ENCODE data around the gene NOS3. TPM values are rescaled to one million over a fixed set of nuclear protein-coding genes. Genes with fewer than 3 reads are reported as not detected.

NOS3 gene
- total and polyA plus RNA-seq, 2 donors (not counting 3 experiments of a cell fraction or from before 2014, with no cell fraction given), result 82.8 to 95.1 TPM

DNA sequence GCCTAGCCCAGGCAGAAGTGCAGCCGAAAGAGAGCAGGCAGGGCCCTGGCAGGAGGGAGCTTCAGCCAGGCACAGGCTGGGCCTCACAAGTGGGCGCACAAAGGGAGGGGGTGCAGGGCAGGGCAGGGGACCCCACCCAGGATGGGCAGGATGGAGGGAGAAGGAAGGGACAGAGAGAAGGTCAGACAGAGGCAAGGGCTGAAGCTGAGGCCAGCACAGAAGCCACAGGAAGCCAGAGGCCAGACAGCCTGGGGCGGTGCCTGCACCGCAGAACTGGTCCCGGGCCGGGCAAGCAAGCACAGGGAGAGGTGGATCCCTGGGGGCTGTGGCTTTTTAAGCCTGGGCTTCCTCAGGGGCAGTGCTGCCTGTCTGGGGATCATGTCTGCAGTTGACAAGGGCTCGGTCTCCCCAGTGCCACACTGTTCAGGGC is 16.7 kb downstream of the NOS3 start:
- ChIA-PET POLR2A (interaction anchor here (1.2 kb wide), 1 partner anchor 13 kb away, joined by 8 read pairs; no protein-coding TSS in a partner anchor), CTCF (interaction anchor here (0.9 to 9.4 kb wide), 16 partner anchors 10 to 225 kb away, joined by 3 to 107 read pairs (median 6); partner anchors contain the start of genes ABCB8, ATG9B and CHPF2)
- DNase-seq (ENCODE audit: low read depth, low spot score) (peak; percentile 35), FAIRE-seq (peak; percentile 62)
- Histone ChIP-seq H3K79me2 (ENCODE audit: control insufficient read depth, insufficient read depth, low read length) (no peaks in the 10 kb centered on the region), H3K4me1 (ENCODE audit: control insufficient read depth, extremely low read depth, insufficient read depth, low read length) (peaks cover 55% of the 10 kb centered on the region), H3K27ac (ENCODE audit: insufficient read depth, low read depth, low read length) (peak overlapping the region; percentile 23), H3K9me1 (replicated peaks; ENCODE audit: control insufficient read depth, extremely low read depth, insufficient read depth, low read length) (no peaks in the 10 kb centered on the region), H3K4me2 (ENCODE audit: insufficient read depth, low read length) (peak overlapping the region; percentile 4), H3K27me3 (ENCODE audit: control insufficient read depth in 2 of 2, insufficient read depth in 2 of 2, low read length in 2 of 2) (no peaks in the 10 kb centered on the region), H3K4me3 (replicated peaks in 1 of 3; ENCODE audit: insufficient read depth in 1 of 3, low read depth in 1 of 3, low read length in 3 of 3) (no peak overlapping the region), H3K9me3 (replicated peaks; ENCODE audit: control insufficient read depth, insufficient read depth, low read length) (no peaks in the 10 kb centered on the region), H3K36me3 (ENCODE audit: control insufficient read depth in 2 of 2, extremely low read depth in 1 of 2, insufficient read depth in 2 of 2, low read length in 2 of 2) (peaks cover 0 to 17% of the 10 kb centered on the region in 2 experiments), H3K9ac (replicated peaks; ENCODE audit: extremely low read depth, insufficient read depth, low read length) (no peak overlapping the region), H2AFZ (ENCODE audit: low read depth, low read length) (no peak overlapping the region), H4K20me1 (replicated peaks; ENCODE audit: control insufficient read depth, extremely low read depth, insufficient read depth, low read length) (no peaks in the 10 kb centered on the region)
- TF ChIP-seq FOS (IDR thresholded peaks at IDR 0.05; ENCODE audit: borderline replicate concordance, insufficient read depth, low read length) (no peak), POLR2AphosphoS5 (IDR thresholded peaks at IDR 0.05; ENCODE audit: insufficient read depth, low read depth, low read length) (no peak), GATA2 (IDR thresholded peaks at IDR 0.05; ENCODE audit: insufficient read depth, insufficient read length, low read depth, low read length) (no peak)
- dilution Hi-C loops (cut with MboI; ENCODE audit: extremely low pct_ligation_motif_present, low sequenced_read_pairs), result no loop called here
- BruUV-seq (replicated peaks), result no TSS peak
- intact Hi-C loops (cut with micrococcal nuclease), result no loop called here

DNA sequence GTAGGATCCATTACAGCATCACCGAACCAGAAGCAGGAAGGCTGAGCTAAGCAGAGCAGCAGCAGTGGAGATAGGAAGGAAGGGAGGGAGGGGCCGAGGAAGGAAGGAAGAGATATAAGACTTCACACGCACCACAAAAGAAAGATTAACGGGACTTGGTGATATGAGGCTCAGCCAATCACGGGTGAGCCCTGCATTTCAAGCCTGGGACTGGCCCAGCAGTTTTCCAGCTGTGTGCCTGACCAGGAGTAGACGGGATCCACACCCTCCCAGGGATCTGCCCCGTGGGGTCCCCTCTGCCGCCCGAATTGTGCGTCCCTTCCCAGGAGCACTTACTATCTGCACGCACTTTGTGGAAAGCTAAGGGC is 17.3 kb downstream of the NOS3 start:
- no TSS peak for BruUV-seq (replicated peaks)
- peak overlapping the region; percentile 23 for H3K27ac ChIP-seq (ENCODE audit: insufficient read depth, low read depth, low read length)
- peaks cover 0 to 22% of the 10 kb centered on the region in 2 experiments for H3K36me3 ChIP-seq (ENCODE audit: control insufficient read depth in 2 of 2, extremely low read depth in 1 of 2, insufficient read depth in 2 of 2, low read length in 2 of 2)
- peaks cover 50% of the 10 kb centered on the region for H3K4me1 ChIP-seq (ENCODE audit: control insufficient read depth, extremely low read depth, insufficient read depth, low read length)
- intact Hi-C loops (cut with micrococcal nuclease) (loop anchor here (1.0 kb wide), 5 partner anchors 14 to 103 kb away; partner anchors contain the start of gene ABCB8), dilution Hi-C loops (cut with MboI; ENCODE audit: extremely low pct_ligation_motif_present, low sequenced_read_pairs) (no loop called here)
- no peak overlapping the region for H3K9ac ChIP-seq (replicated peaks; ENCODE audit: extremely low read depth, insufficient read depth, low read length)
- H4K20me1 ChIP-seq (replicated peaks; ENCODE audit: control insufficient read depth, extremely low read depth, insufficient read depth, low read length), result no peaks in the 10 kb centered on the region
- DNase-seq (ENCODE audit: low read depth, low spot score) (peak; percentile 82), FAIRE-seq (peak; percentile 97)
- H2AFZ ChIP-seq (ENCODE audit: low read depth, low read length), result no peak overlapping the region
- H3K79me2 ChIP-seq (ENCODE audit: control insufficient read depth, insufficient read depth, low read length), result no peaks in the 10 kb centered on the region
- POLR2A ChIA-PET, result interaction anchor here (0.8 to 1.2 kb wide), 2 partner anchors 13 to 16 kb away, joined by 3 to 8 read pairs; no protein-coding TSS in a partner anchor
- H3K27me3 ChIP-seq (ENCODE audit: control insufficient read depth in 2 of 2, insufficient read depth in 2 of 2, low read length in 2 of 2), result no peaks in the 10 kb centered on the region
- peak overlapping the region; percentile 4 for H3K4me2 ChIP-seq (ENCODE audit: insufficient read depth, low read length)
- no peaks in the 10 kb centered on the region for H3K9me1 ChIP-seq (replicated peaks; ENCODE audit: control insufficient read depth, extremely low read depth, insufficient read depth, low read length)
- no peak overlapping the region for H3K4me3 ChIP-seq (replicated peaks in 1 of 3; ENCODE audit: insufficient read depth in 1 of 3, low read depth in 1 of 3, low read length in 3 of 3)
- TF ChIP-seq POLR2AphosphoS5 (IDR thresholded peaks at IDR 0.05; ENCODE audit: insufficient read depth, low read depth, low read length) (peak; percentile 77), GATA2 (IDR thresholded peaks at IDR 0.05; ENCODE audit: insufficient read depth, insufficient read length, low read depth, low read length) (peak; percentile 78), POLR2A (IDR thresholded peaks at IDR 0.05; ENCODE audit: low read depth, low read length) (peak; percentile 80), FOS (IDR thresholded peaks at IDR 0.05; ENCODE audit: borderline replicate concordance, insufficient read depth, low read length) (no peak)
- TF ChIP-seq, protein P1, sequence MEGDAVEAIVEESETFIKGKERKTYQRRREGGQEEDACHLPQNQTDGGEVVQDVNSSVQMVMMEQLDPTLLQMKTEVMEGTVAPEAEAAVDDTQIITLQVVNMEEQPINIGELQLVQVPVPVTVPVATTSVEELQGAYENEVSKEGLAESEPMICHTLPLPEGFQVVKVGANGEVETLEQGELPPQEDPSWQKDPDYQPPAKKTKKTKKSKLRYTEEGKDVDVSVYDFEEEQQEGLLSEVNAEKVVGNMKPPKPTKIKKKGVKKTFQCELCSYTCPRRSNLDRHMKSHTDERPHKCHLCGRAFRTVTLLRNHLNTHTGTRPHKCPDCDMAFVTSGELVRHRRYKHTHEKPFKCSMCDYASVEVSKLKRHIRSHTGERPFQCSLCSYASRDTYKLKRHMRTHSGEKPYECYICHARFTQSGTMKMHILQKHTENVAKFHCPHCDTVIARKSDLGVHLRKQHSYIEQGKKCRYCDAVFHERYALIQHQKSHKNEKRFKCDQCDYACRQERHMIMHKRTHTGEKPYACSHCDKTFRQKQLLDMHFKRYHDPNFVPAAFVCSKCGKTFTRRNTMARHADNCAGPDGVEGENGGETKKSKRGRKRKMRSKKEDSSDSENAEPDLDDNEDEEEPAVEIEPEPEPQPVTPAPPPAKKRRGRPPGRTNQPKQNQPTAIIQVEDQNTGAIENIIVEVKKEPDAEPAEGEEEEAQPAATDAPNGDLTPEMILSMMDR (IDR thresholded peaks at IDR 0.05; ENCODE audit: extremely low read depth in 1 of 2, insufficient read depth in 1 of 2, low read depth in 1 of 2, low read length in 2 of 2), result no peak
- CTCF ChIA-PET, result interaction anchor here (0.7 to 9.4 kb wide), 17 partner anchors 11 to 224 kb away, joined by 3 to 107 read pairs (median 5); partner anchors contain the start of genes ABCB8, ATG9B and CHPF2
- no peaks in the 10 kb centered on the region for H3K9me3 ChIP-seq (replicated peaks; ENCODE audit: control insufficient read depth, insufficient read depth, low read length)
